ENCODE measurements around the gene OLIG1. TPM values are rescaled to one million over a fixed set of nuclear protein-coding genes. Genes with fewer than 3 reads are reported as not detected.

The OLIG1 gene
- total and polyA plus RNA-seq, 2 of the 8 experiments (the other 6 are each of a cell fraction or from before 2014, with no cell fraction given): 0.65 to 1.2 TPM

GRCh38 chr21:33024201-33025103 lies 45.5 kb upstream of the OLIG1 start (continued):
- TF ChIP-seq PHF8 (conservative IDR thresholded peaks at IDR 0.05; ENCODE audit: low read depth, low read length) (no peak), CREB1 (IDR thresholded peaks at IDR 0.05) (no peak), SAP30 (IDR thresholded peaks at IDR 0.05; ENCODE audit: insufficient read depth, insufficient replicate concordance, low read length) (no peak), RFX5 (IDR thresholded peaks at IDR 0.05; ENCODE audit: borderline replicate concordance, low read depth, low read length) (no peak), NRF1 (IDR thresholded peaks at IDR 0.05; ENCODE audit: low read depth, low read length) (no peak), TAF1 (IDR thresholded peaks at IDR 0.05; ENCODE audit: low read depth, low read length) (no peak), GABPA (IDR thresholded peaks at IDR 0.05; ENCODE audit: borderline replicate concordance, insufficient read depth, low read length) (no peak), YY1 (IDR thresholded peaks at IDR 0.05; ENCODE audit: low read depth, low read length) (no peak), ASH2L (IDR thresholded peaks at IDR 0.05; ENCODE audit: low read length) (no peak), SUZ12 (IDR thresholded peaks at IDR 0.05; ENCODE audit: low read length) (peak; percentile 80), ATF3 (IDR thresholded peaks at IDR 0.05; ENCODE audit: insufficient read depth, low read depth, low read length) (no peak), MAFK (IDR thresholded peaks at IDR 0.05; ENCODE audit: low read depth, low read length) (no peak), FOSL1 (IDR thresholded peaks at IDR 0.05; ENCODE audit: insufficient read depth, low read depth, low read length) (no peak), JUND (IDR thresholded peaks at IDR 0.05; ENCODE audit: low read length) (no peak), RNF2 (IDR thresholded peaks at IDR 0.05; ENCODE audit: borderline replicate concordance, low read depth, low read length, missing control alignments, poor library complexity, severe bottlenecking) (peak; percentile 78)

All from H1 (cell line).